Right atrium auricular region (tissue), 2 donors: ENCODE results near the gene THSD8. TPM values are rescaled to one million over a fixed set of nuclear protein-coding genes. Genes with fewer than 3 reads are reported as not detected.

Experiments
- DNase-seq: peaks from one replicate; pipeline ENCODE4 v3.0.0-alpha.2; 2019; ENCODE audit warnings: low spot score
- H3K27ac ChIP-seq, 2 donors: fragments of 200-600 bp; sonication (generic); 1 replicate in 1 of 2; 2 replicates in 1 of 2; pipeline ENCODE4 v1.5.1; 2016 to 2019
- H3K27me3 ChIP-seq, 2 donors: fragments of 200-600 bp; sonication (generic); one replicate each; pipeline versions ENCODE4 v1.5.1 to v1.6.0; 2017 to 2019
- H3K36me3 ChIP-seq: fragments of 200-600 bp; sonication (generic); one replicate; pipeline ENCODE4 v1.5.1; 2016
- H3K4me1 ChIP-seq, 2 donors: fragments of 200-600 bp; sonication (generic); one replicate each; pipeline versions ENCODE4 v1.5.1 to v1.6.0; 2017 to 2019
- H3K4me3 ChIP-seq, 2 donors: fragments of 200-600 bp; sonication (generic); 1 replicate in 1 of 2; 2 replicates in 1 of 2; pipeline ENCODE4 v1.5.1; 2017 to 2019; ENCODE audit warnings: mild to moderate bottlenecking in 1 of 2, moderate library complexity in 1 of 2
- H3K9me3 ChIP-seq, 2 donors: fragments of 200-600 bp; sonication (generic); one replicate each; pipeline ENCODE4 v1.5.1; 2019
- total RNA-seq, 2 donors: library from RNA; depleted of rRNA; stranded (reverse); fragments of >200 nt; gene quantifications; one replicate each; pipeline ENCODE4 v1.1.0, GENCODE V29; 2016
- TF ChIP-seq, protein P1 (sequence below), 2 donors: fragments of 200-600 bp; sonication (generic); IDR thresholded peaks; one replicate each; pipeline ENCODE4 v1.5.1; 2019; ENCODE audit warnings: antibody characterized with exemption in 2 of 2

The THSD8 gene
- total RNA-seq, 2 donors from 2014 or later = not detected

DNA sequence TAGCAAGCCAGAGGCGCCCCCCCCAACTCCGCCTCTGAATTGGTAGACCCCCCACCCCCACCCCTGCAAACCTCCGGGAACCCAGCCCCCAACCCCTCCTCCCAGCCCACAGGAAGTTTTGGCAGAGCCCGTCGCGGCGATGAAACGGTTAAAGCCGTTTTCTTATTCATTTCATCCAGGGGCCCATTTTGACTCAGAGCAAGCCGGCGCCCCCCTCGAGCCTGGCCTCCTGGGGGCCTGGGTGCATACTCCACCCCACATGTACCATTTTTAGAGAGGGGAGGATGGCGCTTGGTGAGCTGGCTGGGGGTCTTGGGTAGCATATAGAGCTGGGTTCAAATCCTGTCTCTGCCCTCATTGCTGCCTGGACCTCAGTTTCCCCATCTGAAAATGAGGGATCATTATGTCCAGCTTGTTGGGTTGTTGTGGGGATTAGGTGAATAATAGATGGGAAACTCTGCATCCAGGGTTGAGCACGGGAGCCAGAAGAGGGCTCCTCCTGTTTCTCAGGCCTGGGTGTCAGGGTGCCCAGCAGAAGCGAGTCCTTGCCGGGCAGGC lies 18.5 kb upstream of the THSD8 start:
- Histone ChIP-seq H3K4me1 (peaks cover 0 to 72% of the 10 kb centered on the region in 2 donors), H3K27ac (peak overlapping the region; percentile 96 to 99)

DNA sequence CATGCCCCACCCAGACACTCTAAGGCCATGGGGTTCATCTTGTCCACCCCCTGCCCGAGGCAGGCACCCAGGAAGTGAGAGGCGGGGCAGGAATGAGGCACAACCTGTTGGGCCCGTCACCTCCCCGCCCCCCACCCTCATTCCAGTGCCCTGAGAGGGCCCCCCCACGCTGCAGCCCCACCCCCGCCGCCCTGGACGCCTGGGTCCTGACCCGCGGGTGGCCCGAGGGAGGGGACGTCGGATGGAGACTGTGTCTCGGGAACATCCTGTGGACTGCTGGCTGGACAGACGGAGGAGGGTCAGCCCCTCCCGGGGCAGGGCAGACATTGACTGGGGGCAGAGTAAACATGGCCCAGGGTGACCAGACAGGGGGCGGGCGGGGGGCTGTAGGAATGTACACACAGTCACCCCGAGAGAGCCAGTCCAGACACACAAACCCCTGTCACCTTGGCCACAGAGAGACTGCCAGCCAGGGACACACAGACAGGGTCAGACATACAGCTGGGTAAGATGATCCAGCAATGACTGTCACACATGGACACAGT lies 17.9 kb upstream of the THSD8 start:
- no peaks in the 10 kb centered on the region for H3K9me3 ChIP-seq
- H3K4me1 ChIP-seq = peaks cover 0 to 72% of the 10 kb centered on the region in 2 donors
- no peaks in the 10 kb centered on the region for H3K27me3 ChIP-seq
- peak overlapping the region in 1 of 2 donors; percentile 53 for H3K4me3 ChIP-seq
- H3K36me3 ChIP-seq = no peaks in the 10 kb centered on the region
- TF ChIP-seq, protein P1, sequence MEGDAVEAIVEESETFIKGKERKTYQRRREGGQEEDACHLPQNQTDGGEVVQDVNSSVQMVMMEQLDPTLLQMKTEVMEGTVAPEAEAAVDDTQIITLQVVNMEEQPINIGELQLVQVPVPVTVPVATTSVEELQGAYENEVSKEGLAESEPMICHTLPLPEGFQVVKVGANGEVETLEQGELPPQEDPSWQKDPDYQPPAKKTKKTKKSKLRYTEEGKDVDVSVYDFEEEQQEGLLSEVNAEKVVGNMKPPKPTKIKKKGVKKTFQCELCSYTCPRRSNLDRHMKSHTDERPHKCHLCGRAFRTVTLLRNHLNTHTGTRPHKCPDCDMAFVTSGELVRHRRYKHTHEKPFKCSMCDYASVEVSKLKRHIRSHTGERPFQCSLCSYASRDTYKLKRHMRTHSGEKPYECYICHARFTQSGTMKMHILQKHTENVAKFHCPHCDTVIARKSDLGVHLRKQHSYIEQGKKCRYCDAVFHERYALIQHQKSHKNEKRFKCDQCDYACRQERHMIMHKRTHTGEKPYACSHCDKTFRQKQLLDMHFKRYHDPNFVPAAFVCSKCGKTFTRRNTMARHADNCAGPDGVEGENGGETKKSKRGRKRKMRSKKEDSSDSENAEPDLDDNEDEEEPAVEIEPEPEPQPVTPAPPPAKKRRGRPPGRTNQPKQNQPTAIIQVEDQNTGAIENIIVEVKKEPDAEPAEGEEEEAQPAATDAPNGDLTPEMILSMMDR (IDR thresholded peaks at IDR 0.05) = no peak
- peak; percentile 79 for DNase-seq
- H3K27ac ChIP-seq = peak overlapping the region; percentile 96 to 99

More for the DNA sequence above, 18.5 kb upstream of the THSD8 start:
- Histone ChIP-seq H3K27me3 (no peaks in the 10 kb centered on the region), H3K36me3 (no peaks in the 10 kb centered on the region), H3K4me3 (peak overlapping the region in 1 of 2 donors; percentile 53), H3K9me3 (no peaks in the 10 kb centered on the region)
- DNase-seq = no peak
- TF ChIP-seq, protein P1 (IDR thresholded peaks at IDR 0.05) = no peak

DNA sequence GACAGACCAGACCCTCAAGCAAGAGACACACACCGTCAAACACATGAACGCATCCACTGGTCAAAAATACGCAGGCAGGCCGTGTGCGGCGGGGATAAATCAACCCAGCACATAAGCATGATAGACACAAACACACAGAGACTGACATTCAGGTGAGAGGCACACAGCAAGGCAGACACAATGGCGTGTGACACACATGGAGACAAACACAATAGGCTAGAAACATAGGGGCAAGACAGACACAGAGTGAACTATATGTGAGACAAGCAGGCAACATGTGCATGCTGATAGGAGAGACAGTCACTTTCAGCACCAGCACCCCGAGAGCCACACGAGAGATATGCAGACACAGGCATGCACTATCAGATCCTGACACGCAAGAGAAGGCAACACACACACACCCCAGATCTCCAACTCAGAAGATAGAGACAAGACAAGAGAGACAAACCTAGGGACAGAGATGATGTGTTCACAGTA lies 17.4 kb upstream of the THSD8 start:
- Histone ChIP-seq H3K27me3 (no peaks in the 10 kb centered on the region), H3K27ac (peak overlapping the region; percentile 96 to 99), H3K4me1 (peaks cover 0 to 72% of the 10 kb centered on the region in 2 donors), H3K36me3 (no peaks in the 10 kb centered on the region), H3K9me3 (no peaks in the 10 kb centered on the region), H3K4me3 (peak overlapping the region in 1 of 2 donors; percentile 53)
- no peak for DNase-seq
- TF ChIP-seq, protein P1 (IDR thresholded peaks at IDR 0.05) = no peak

DNA sequence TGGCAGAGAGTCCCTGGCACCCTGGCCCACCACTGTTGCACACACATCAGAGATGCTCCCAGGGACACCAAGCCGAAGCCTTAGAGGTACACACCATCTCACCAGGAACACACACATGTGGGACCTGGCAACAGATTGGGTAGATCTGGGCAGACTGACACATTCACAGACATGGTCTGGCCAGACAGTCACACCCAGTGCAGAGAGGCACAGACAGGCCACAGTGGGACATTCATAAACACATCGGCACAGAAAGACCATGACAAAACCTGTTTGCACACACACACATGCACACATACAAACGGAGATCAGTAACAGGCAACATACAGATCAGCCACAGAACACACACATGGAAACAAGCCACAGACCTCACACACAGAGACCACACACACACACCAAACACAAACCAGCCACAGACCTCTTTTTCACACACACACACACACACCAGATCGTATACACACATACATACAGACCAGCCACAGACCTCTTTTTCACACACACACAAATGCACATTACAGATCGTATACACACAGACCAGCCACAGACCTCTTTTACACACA lies 16.9 kb upstream of the THSD8 start:
- Histone ChIP-seq H3K36me3 (no peaks in the 10 kb centered on the region), H3K27me3 (no peaks in the 10 kb centered on the region), H3K4me1 (peaks cover 0 to 70% of the 10 kb centered on the region in 2 donors), H3K4me3 (no peak overlapping the region), H3K9me3 (no peaks in the 10 kb centered on the region), H3K27ac (peak overlapping the region; percentile 96 to 99)
- DNase-seq = no peak
- TF ChIP-seq, protein P1 (IDR thresholded peaks at IDR 0.05) = no peak

DNA sequence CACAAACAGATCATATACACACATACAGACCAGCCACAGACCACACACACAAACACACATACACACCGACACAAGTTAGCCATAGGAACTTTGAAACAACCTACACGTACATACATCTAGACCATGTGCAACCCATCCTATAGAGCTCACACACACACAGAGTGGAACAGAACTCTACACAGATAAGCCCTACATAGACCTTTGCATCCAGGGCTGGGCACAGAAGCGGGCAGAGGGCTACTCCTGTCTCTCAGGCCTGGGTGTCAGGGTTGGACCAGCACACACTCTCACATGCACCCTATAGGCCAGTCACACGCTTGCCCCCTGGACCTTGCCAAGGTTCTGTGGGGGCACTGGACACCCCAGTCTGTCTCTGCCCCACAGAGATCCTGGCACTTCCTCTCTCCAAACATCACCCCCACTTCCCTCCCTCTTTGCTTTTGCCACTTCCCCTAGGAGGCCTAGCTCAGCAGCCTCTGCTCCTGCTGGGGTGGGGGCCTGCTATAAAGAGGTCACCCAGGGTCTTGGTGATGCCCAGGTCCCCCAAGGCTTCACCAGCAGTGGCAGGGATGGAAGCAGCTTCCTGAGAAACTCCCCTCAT lies 16.3 kb upstream of the THSD8 start:
- Histone ChIP-seq H3K4me1 (peaks cover 0 to 72% of the 10 kb centered on the region in 2 donors), H3K4me3 (no peak overlapping the region), H3K9me3 (no peaks in the 10 kb centered on the region), H3K36me3 (no peaks in the 10 kb centered on the region), H3K27ac (peak overlapping the region; percentile 96 to 99), H3K27me3 (no peaks in the 10 kb centered on the region)
- TF ChIP-seq, protein P1 (IDR thresholded peaks at IDR 0.05) = no peak
- no peak for DNase-seq
